ENCODE measurements around the gene IFITM1. TPM values are rescaled to one million over a fixed set of nuclear protein-coding genes. Genes with fewer than 3 reads are reported as not detected.
A peak's percentile ranks its signal among the peaks of the same experiment; 100 is the strongest.

IFITM1 gene
- total and polyA plus RNA-seq, 9 of the 15 experiments (the other 6 are each of a cell fraction or from before 2014, with no cell fraction given) = 691 to 5,579 (median 974) TPM

DNA sequence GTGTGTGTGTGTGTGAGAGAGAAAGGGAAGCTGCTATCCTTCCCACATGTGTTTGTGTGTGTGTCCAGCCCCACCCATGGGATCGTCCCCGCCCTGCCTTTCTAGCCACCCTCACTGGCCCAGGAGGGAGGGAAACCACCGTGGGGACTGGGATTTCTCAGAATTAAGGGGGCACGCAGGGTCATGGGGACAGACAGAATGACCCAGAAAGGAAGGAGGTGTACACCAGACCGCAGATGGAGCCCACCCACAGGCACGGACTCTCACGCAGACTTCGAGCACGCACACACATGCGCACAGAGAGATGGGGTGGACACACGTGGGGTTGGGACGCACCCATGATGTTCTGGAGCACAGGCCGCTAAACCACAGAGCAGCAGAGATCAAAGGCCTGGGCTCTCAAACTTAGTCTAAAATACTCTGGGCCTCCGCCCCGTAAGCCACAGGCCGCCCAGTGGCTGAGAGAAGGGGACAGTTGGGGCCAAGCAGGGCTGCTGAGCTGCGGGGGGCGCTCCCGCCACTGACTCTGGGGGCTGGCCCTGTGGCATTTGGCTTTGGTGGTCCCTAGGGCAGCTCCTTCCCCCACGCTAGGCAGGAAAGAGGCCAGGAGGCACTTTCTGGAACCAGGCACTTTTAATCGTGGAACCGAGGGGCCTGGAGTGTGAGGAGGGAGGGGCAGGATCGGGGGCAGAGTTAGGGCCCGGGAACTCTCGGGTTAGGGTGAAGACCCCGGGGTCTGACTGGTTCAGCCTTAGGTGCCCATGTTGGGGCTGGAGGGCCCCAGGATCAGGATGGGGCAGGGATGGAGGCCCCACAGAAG is 16.0 kb upstream of the IFITM1 start (continued):
- TF ChIP-seq, protein P1, sequence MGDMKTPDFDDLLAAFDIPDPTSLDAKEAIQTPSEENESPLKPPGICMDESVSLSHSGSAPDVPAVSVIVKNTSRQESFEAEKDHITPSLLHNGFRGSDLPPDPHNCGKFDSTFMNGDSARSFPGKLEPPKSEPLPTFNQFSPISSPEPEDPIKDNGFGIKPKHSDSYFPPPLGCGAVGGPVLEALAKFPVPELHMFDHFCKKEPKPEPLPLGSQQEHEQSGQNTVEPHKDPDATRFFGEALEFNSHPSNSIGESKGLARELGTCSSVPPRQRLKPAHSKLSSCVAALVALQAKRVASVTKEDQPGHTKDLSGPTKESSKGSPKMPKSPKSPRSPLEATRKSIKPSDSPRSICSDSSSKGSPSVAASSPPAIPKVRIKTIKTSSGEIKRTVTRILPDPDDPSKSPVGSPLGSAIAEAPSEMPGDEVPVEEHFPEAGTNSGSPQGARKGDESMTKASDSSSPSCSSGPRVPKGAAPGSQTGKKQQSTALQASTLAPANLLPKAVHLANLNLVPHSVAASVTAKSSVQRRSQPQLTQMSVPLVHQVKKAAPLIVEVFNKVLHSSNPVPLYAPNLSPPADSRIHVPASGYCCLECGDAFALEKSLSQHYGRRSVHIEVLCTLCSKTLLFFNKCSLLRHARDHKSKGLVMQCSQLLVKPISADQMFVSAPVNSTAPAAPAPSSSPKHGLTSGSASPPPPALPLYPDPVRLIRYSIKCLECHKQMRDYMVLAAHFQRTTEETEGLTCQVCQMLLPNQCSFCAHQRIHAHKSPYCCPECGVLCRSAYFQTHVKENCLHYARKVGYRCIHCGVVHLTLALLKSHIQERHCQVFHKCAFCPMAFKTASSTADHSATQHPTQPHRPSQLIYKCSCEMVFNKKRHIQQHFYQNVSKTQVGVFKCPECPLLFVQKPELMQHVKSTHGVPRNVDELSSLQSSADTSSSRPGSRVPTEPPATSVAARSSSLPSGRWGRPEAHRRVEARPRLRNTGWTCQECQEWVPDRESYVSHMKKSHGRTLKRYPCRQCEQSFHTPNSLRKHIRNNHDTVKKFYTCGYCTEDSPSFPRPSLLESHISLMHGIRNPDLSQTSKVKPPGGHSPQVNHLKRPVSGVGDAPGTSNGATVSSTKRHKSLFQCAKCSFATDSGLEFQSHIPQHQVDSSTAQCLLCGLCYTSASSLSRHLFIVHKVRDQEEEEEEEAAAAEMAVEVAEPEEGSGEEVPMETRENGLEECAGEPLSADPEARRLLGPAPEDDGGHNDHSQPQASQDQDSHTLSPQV (IDR thresholded peaks at IDR 0.05) = peak; percentile 79
- TF ChIP-seq ZKSCAN3 (CRISPR knock-in tag; IDR thresholded peaks at IDR 0.05) (no peak), CREM (IDR thresholded peaks at IDR 0.05; ENCODE audit: low read depth) (no peak), RB1 (IDR thresholded peaks at IDR 0.05; ENCODE audit: low read depth) (no peak), TAF1 (IDR thresholded peaks at IDR 0.05; ENCODE audit: control insufficient read depth, extremely low read depth, insufficient read depth, low read length, severe bottlenecking) (no peak), ZNF134 (CRISPR knock-in tag; conservative IDR thresholded peaks at IDR 0.05) (no peak), ZBTB1 (CRISPR knock-in tag; IDR thresholded peaks at IDR 0.05; ENCODE audit: borderline replicate concordance, low read depth) (no peak; the same call in 1 of the 2 replicates), BHLHE40 (IDR thresholded peaks at IDR 0.05; ENCODE audit: low read length) (peak; percentile 26; the same call in 1 of the 2 replicates)
- TF ChIP-seq, protein P2, sequence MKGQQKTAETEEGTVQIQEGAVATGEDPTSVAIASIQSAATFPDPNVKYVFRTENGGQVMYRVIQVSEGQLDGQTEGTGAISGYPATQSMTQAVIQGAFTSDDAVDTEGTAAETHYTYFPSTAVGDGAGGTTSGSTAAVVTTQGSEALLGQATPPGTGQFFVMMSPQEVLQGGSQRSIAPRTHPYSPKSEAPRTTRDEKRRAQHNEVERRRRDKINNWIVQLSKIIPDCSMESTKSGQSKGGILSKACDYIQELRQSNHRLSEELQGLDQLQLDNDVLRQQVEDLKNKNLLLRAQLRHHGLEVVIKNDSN (CRISPR knock-in tag; IDR thresholded peaks at IDR 0.05) = peak; percentile 72
- TF ChIP-seq, protein P3, sequence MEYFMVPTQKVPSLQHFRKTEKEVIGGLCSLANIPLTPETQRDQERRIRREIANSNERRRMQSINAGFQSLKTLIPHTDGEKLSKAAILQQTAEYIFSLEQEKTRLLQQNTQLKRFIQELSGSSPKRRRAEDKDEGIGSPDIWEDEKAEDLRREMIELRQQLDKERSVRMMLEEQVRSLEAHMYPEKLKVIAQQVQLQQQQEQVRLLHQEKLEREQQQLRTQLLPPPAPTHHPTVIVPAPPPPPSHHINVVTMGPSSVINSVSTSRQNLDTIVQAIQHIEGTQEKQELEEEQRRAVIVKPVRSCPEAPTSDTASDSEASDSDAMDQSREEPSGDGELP (CRISPR knock-in tag; IDR thresholded peaks at IDR 0.05; ENCODE audit: borderline replicate concordance) = peak; percentile 43; the same call in 1 of the 2 replicates
- TF ChIP-seq, protein P4, sequence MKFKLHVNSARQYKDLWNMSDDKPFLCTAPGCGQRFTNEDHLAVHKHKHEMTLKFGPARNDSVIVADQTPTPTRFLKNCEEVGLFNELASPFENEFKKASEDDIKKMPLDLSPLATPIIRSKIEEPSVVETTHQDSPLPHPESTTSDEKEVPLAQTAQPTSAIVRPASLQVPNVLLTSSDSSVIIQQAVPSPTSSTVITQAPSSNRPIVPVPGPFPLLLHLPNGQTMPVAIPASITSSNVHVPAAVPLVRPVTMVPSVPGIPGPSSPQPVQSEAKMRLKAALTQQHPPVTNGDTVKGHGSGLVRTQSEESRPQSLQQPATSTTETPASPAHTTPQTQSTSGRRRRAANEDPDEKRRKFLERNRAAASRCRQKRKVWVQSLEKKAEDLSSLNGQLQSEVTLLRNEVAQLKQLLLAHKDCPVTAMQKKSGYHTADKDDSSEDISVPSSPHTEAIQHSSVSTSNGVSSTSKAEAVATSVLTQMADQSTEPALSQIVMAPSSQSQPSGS (CRISPR knock-in tag; IDR thresholded peaks at IDR 0.05) = no peak
- TF ChIP-seq, protein P5, sequence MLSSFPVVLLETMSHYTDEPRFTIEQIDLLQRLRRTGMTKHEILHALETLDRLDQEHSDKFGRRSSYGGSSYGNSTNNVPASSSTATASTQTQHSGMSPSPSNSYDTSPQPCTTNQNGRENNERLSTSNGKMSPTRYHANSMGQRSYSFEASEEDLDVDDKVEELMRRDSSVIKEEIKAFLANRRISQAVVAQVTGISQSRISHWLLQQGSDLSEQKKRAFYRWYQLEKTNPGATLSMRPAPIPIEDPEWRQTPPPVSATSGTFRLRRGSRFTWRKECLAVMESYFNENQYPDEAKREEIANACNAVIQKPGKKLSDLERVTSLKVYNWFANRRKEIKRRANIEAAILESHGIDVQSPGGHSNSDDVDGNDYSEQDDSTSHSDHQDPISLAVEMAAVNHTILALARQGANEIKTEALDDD (IDR thresholded peaks at IDR 0.05) = no peak
- TF ChIP-seq, protein P6, sequence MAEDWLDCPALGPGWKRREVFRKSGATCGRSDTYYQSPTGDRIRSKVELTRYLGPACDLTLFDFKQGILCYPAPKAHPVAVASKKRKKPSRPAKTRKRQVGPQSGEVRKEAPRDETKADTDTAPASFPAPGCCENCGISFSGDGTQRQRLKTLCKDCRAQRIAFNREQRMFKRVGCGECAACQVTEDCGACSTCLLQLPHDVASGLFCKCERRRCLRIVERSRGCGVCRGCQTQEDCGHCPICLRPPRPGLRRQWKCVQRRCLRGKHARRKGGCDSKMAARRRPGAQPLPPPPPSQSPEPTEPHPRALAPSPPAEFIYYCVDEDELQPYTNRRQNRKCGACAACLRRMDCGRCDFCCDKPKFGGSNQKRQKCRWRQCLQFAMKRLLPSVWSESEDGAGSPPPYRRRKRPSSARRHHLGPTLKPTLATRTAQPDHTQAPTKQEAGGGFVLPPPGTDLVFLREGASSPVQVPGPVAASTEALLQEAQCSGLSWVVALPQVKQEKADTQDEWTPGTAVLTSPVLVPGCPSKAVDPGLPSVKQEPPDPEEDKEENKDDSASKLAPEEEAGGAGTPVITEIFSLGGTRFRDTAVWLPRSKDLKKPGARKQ (CRISPR knock-in tag; IDR thresholded peaks at IDR 0.05) = no peak

All from K562 (cell line).